Natural killer cell (primary cell): ENCODE measurements around the gene KCNC1. TPM values are rescaled to one million over a fixed set of nuclear protein-coding genes. Genes with fewer than 3 reads are reported as not detected.

Experiments
- ATAC-seq, 3 donors: fragments of 150-1000 bp in 2 of 3; fragments of 200-7000 bp in 1 of 3; cut with Tn5 transposase; 1 replicate in 1 of 3; 2 replicates in 2 of 3; pipeline ENCODE4 v1.10.0; 2021; ENCODE audit warnings: mild to moderate bottlenecking in 2 of 3, moderate library complexity in 2 of 3
- DNase-seq, 2 donors: peaks; one replicate each; pipeline versions ENCODE4 v3.0.0 to v3.0.0-alpha.2; 2013 to 2021; ENCODE audit warnings: mixed read lengths in 1 of 2
- H3K27ac ChIP-seq: one replicate; pipeline ENCODE4 v1.5.1; 2013; ENCODE audit warnings: mild to moderate bottlenecking, low read length
- H3K27me3 ChIP-seq: one replicate; pipeline ENCODE4 v1.6.1; 2013; ENCODE audit warnings: low read length; ENCODE audit not compliant: control insufficient read depth, insufficient read depth
- H3K36me3 ChIP-seq: one replicate; pipeline ENCODE4 v1.6.1; 2013; ENCODE audit warnings: low read length; ENCODE audit not compliant: control insufficient read depth, insufficient read depth
- H3K4me1 ChIP-seq: one replicate; pipeline ENCODE4 v1.6.1; 2013; ENCODE audit warnings: low read length; ENCODE audit not compliant: control insufficient read depth, insufficient read depth
- H3K4me3 ChIP-seq: one replicate; pipeline ENCODE4 v1.5.1; 2013; ENCODE audit warnings: low read length
- H3K9me3 ChIP-seq: one replicate; pipeline ENCODE4 v1.6.1; 2013; ENCODE audit warnings: low read length; ENCODE audit not compliant: control insufficient read depth, insufficient read depth
- H3K27ac Mint-ChIP-seq, 2 donors: one replicate each; pipeline ENCODE4 v1.8.0; 2022; ENCODE audit warnings: mild to moderate bottlenecking in 2 of 2, mixed read lengths in 2 of 2, moderate library complexity in 1 of 2
- H3K27me3 Mint-ChIP-seq, 2 donors: one replicate each; pipeline ENCODE4 v1.8.0; 2022; ENCODE audit warnings: low read depth in 2 of 2, mixed read lengths in 2 of 2
- H3K36me3 Mint-ChIP-seq: one replicate; pipeline ENCODE4 v1.8.0; 2022; ENCODE audit warnings: mixed read lengths
- H3K4me1 Mint-ChIP-seq, 2 donors: one replicate each; pipeline ENCODE4 v1.8.0; 2022; ENCODE audit warnings: mixed read lengths in 2 of 2
- H3K4me3 Mint-ChIP-seq: one replicate; pipeline ENCODE4 v1.8.0; 2022; ENCODE audit warnings: mild to moderate bottlenecking, moderate library complexity, mixed read lengths
- H3K9me3 Mint-ChIP-seq, 2 donors: one replicate each; pipeline ENCODE4 v1.8.0; 2022; ENCODE audit warnings: mixed read lengths in 2 of 2
- CTCF ChIP-seq: fragments of 200-600 bp; IDR thresholded peaks from one replicate; pipeline ENCODE4 v1.8.0; 2022; ENCODE audit warnings: antibody characterized with exemption
- WGBS: methylation state at CpG from one replicate; pipeline ENCODE4 v1.1.7; 2013; ENCODE audit warnings: missing lambda C conversion rate; ENCODE audit not compliant: insufficient coverage; 5-methylcytosine and 5-hydroxymethylcytosine counted together
- intact Hi-C: fragments of 100-400 bp; cut with micrococcal nuclease; formaldehyde crosslinking; loops from one replicate; pipeline ENCODE4 v1.14.2; 2022
- total RNA-seq, 4 donors: library from RNA; stranded (reverse); fragments of 120-200 nt in 1 of 4; gene quantifications; one replicate each; pipeline versions ENCODE4 v1.2.3 to v1.2.4, GENCODE V29; 2013 to 2022

Gene KCNC1
- total RNA-seq, 3 donors from 2014 or later (not counting 1 experiment from before 2014, with no cell fraction given): not detected

- ATAC-seq (no peak), DNase-seq (no peak)
- TF ChIP-seq CTCF: no peak
- Histone ChIP-seq H3K36me3 (no peaks in the 10 kb centered on the region), H3K27ac (no peak overlapping the region), H3K4me1 (no peaks in the 10 kb centered on the region), H3K9me3 (no peaks in the 10 kb centered on the region), H3K27me3 (no peaks in the 10 kb centered on the region), H3K4me3 (no peak overlapping the region)
- no peak overlapping the region for H3K27ac Mint-ChIP-seq
- H3K36me3 Mint-ChIP-seq: no peaks in the 10 kb centered on the region
- H3K27me3 Mint-ChIP-seq: no peaks in the 10 kb centered on the region
- no peaks in the 10 kb centered on the region for H3K9me3 Mint-ChIP-seq
- WGBS: 94% methylated on average over 4 of the region's 4 CpGs
- no peak overlapping the region for H3K4me3 Mint-ChIP-seq
- H3K4me1 Mint-ChIP-seq: peaks cover 0 to 4% of the 10 kb centered on the region in 2 donors
- intact Hi-C loops: no loop called here
These were observed 49.3 kb downstream of the KCNC1 start for GRCh38 chr11:17783878-17784277.

DNA sequence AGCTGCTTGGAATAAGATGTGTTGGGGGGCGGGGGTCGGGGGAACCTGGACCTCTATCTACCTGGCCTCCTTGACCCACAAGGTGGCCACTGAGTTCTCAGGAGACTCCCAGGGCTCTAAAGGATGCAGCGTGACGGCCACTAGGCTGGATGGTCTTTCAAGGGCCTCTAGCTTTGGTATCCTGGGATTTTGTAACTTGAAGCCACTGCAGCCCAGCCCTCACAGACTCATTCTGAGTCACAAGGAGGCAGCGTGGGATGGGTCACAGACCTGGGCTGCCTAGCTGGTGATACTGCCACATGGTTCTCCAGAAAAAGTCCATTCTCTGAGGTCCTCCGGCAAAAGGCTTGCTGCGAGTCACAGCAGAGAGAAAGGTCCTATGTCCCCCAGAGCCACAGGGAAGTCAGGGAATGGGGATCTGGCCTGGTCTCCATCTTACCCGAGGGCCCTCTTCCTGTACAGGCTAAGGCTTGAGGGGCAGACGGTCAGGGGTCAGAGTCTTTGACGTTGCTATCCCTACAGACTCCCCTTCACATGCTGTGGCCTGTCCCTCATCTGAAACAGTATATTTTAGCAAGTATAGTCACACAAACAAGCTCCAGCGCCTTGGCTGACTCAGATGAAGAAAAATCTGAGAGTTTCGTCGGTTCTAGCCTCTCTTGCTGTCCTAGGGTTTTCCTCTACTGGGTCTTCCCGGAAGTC lies 52.4 kb downstream of the KCNC1 start:
- Mint-ChIP-seq H3K4me3 (no peak overlapping the region), H3K27me3 (no peaks in the 10 kb centered on the region), H3K27ac (no peak overlapping the region), H3K9me3 (no peaks in the 10 kb centered on the region), H3K4me1 (peaks cover 0 to 5% of the 10 kb centered on the region in 2 donors), H3K36me3 (no peaks in the 10 kb centered on the region)
- no peak for ATAC-seq
- H3K4me1 ChIP-seq: no peaks in the 10 kb centered on the region
- 96% methylated on average over 14 of the region's 14 CpGs for WGBS
- no peak for DNase-seq
- H3K27me3 ChIP-seq: no peaks in the 10 kb centered on the region
- no peak overlapping the region for H3K4me3 ChIP-seq
- TF ChIP-seq CTCF: no peak
- H3K27ac ChIP-seq: no peak overlapping the region
- intact Hi-C loops: no loop called here
- H3K36me3 ChIP-seq: no peaks in the 10 kb centered on the region
- no peaks in the 10 kb centered on the region for H3K9me3 ChIP-seq

DNA sequence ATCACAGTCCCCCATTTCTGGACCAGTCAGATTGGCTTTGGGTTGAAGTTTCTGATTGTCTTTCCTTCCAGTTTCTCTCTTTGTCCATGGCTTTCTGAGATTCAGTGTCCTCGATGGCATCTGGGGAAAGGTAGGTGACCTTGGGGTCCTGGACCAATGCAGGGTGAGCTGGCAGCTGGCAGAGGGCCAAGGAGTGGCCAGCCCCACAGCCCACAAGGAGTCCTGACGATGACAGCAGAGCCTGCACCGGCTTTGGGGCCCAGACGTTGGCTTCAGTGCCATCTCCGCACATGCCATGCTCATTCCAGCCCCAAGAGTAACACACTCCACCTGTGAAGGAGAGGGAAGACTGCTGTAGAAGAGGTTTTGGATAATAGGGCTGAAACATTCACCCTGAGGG lies 53.5 kb downstream of the KCNC1 start:
- H3K36me3 ChIP-seq: no peaks in the 10 kb centered on the region
- Mint-ChIP-seq H3K9me3 (no peaks in the 10 kb centered on the region), H3K27ac (no peak overlapping the region), H3K27me3 (no peaks in the 10 kb centered on the region), H3K36me3 (no peaks in the 10 kb centered on the region), H3K4me1 (peaks cover 0 to 5% of the 10 kb centered on the region in 2 donors), H3K4me3 (no peak overlapping the region)
- intact Hi-C loops: no loop called here
- WGBS: 100% methylated on average over 4 of the region's 5 CpGs
- H3K4me3 ChIP-seq: no peak overlapping the region
- H3K9me3 ChIP-seq: no peaks in the 10 kb centered on the region
- no peaks in the 10 kb centered on the region for H3K27me3 ChIP-seq
- no peak for DNase-seq
- no peaks in the 10 kb centered on the region for H3K4me1 ChIP-seq
- no peak for TF ChIP-seq CTCF
- ATAC-seq: no peak
- H3K27ac ChIP-seq: no peak overlapping the region

DNA sequence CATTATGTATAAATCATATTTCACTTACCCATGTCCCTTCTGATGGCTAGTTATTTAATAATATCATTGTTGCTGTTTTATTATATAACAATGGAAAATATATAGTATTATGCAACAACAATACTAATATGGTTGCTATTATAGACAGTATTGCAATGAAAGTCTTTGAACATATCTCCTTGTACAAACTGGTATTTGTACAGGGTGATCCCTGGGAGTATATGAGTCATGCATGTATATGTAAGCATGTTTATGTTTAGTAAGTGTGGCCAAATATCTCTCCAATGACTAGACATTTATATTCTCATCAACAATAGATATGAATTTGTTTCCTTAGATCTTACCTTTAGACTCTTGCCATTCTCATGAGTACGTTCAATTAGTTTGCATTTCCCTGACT lies 55.9 kb downstream of the KCNC1 start:
- TF ChIP-seq CTCF: no peak
- DNase-seq (no peak), ATAC-seq (no peak)
- Mint-ChIP-seq H3K27ac (no peak overlapping the region), H3K36me3 (no peaks in the 10 kb centered on the region), H3K9me3 (no peaks in the 10 kb centered on the region), H3K27me3 (no peaks in the 10 kb centered on the region), H3K4me3 (no peak overlapping the region), H3K4me1 (peaks cover 0 to 5% of the 10 kb centered on the region in 2 donors)
- Histone ChIP-seq H3K27ac (no peak overlapping the region), H3K4me3 (no peak overlapping the region), H3K36me3 (no peaks in the 10 kb centered on the region), H3K27me3 (no peaks in the 10 kb centered on the region), H3K9me3 (no peaks in the 10 kb centered on the region), H3K4me1 (no peaks in the 10 kb centered on the region)
- WGBS: 100% methylated on average over 1 of the region's 1 CpG
- intact Hi-C loops: no loop called here
